Body of pancreas (tissue), 4 donors: ENCODE results near the gene TOP2A. TPM values are rescaled to one million over a fixed set of nuclear protein-coding genes. Genes with fewer than 3 reads are reported as not detected.
A peak's percentile ranks its signal among the peaks of the same experiment; 100 is the strongest.

ENCODE experiments used
- ATAC-seq: fragments of 150-250 bp; one replicate; pipeline ENCODE4 v1.9.1; 2016
- DNase-seq, 4 donors: peaks; one replicate each; pipeline ENCODE4 v3.0.0-alpha.2; 2019
- H3K27ac ChIP-seq, 4 donors: fragments of 200-600 bp; sonication (generic); 1 replicate in 3 of 4; 2 replicates in 1 of 4; pipeline versions ENCODE4 v1.5.1 to v1.6.1; 2016 to 2019; ENCODE audit warnings: mild to moderate bottlenecking in 1 of 4, mixed read lengths in 1 of 4, moderate library complexity in 1 of 4
- H3K27me3 ChIP-seq, 2 donors: fragments of 200-600 bp; sonication (generic); one replicate each; pipeline ENCODE4 v1.6.0; 2016; ENCODE audit warnings: mild to moderate bottlenecking in 1 of 2
- H3K36me3 ChIP-seq, 2 donors: fragments of 200-600 bp; sonication (generic); replicated peaks in 1 of 2; 2 replicates each; pipeline ENCODE4 v1.5.1; 2016; ENCODE audit warnings: low read depth in 2 of 2; ENCODE audit not compliant: insufficient read depth in 1 of 2
- H3K4me1 ChIP-seq: fragments of 200-600 bp; sonication (generic); one replicate; pipeline ENCODE4 v1.6.0; 2016
- H3K4me3 ChIP-seq, 2 donors: fragments of 200-600 bp; sonication (generic); 1 replicate in 1 of 2; 2 replicates in 1 of 2; pipeline ENCODE4 v1.5.1; 2016 to 2019
- H3K9me3 ChIP-seq, 3 donors: fragments of 200-600 bp; sonication (generic); 1 replicate in 2 of 3; 2 replicates in 1 of 3; pipeline ENCODE4 v1.5.1; 2016
- CTCF ChIP-seq, 7 experiments: fragments of 450-650 bp in 4 of 7; fragments of 200-600 bp in 3 of 7; sonication (generic) in 3 of 7; IDR thresholded peaks; one replicate each; pipeline ENCODE4 v1.5.1; 2016 to 2019; ENCODE audit warnings: antibody characterized with exemption in 7 of 7
- POLR2A ChIP-seq, 3 donors: fragments of 450-650 bp; IDR thresholded peaks; one replicate each; pipeline ENCODE4 v1.6.1; 2016; ENCODE audit warnings: antibody characterized with exemption in 3 of 3, mild to moderate bottlenecking in 2 of 3
- WGBS, 2 donors: methylation state at CpG; one replicate each; pipeline ENCODE4 v1.1.5; 2017; 5-methylcytosine and 5-hydroxymethylcytosine counted together
- intact Hi-C: fragments of 100-400 bp; cut with DNase I; formaldehyde crosslinking; loops from one replicate; pipeline ENCODE4 v1.15.1; 2023
- total RNA-seq, 2 donors: library from RNA; depleted of rRNA; stranded (reverse); fragments of >200 nt; gene quantifications; one replicate each; pipeline ENCODE4 v1.1.0, GENCODE V29; 2016

The TOP2A gene
- total RNA-seq, 2 donors from 2014 or later: 0.33 TPM; not detected in 1

DNA sequence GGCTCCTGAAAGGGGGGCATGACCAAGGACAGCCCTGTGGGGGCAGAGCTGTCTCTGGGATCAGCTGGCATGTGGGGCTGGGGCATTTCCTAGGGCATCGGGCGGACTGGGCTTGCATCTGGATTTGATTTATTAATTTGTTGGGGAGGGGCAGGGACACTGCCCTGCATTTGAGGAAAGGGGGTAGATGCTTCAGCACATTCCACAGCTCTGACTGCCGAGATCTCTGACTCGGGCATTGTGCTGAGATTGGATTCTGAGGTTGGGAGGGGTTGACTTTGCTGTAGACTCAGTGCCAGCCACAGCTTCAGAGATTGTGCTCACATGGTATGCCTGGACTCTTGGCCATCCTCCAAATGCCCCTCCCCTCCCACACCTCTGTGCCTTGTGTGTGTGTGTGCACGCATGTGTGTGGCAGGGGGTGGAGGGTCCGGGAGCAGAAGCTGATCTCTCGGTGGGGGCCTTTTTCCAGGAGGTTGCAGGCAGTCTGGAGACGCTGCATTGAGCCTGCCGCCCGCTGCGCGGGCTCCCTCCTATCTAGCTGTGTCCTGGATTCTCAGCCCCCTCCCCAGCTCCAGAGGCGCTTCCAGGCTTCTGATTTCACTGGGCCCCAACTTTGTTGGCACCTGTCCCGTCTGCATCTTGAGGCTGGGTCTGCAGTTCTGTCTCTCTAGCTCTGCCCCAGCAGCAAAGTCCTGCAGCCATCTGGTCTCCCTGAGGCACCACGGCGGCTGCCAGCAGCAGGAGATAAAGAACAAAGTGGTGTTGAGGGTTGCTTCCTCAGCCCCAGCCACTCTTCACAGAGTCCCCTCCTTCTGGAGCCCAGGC is 40.5 kb upstream of the TOP2A start:
- Histone ChIP-seq H3K4me3 (no peak overlapping the region), H3K27me3 (no peaks in the 10 kb centered on the region), H3K27ac (peak overlapping the region in 2 of 4 donors; percentile 2 to 17), H3K9me3 (no peaks in the 10 kb centered on the region), H3K4me1 (peaks cover 22% of the 10 kb centered on the region), H3K36me3 (no peaks in the 10 kb centered on the region)
- 32 to 33% methylated on average over 6 to 16 of the region's 16 CpGs for WGBS, 2 donors
- peak in 3 of 4 donors; percentile 36 to 66 (median 44) for DNase-seq
- no peak for TF ChIP-seq POLR2A (IDR thresholded peaks at IDR 0.05)
- no peak for TF ChIP-seq CTCF (IDR thresholded peaks at IDR 0.05)
- intact Hi-C loops: no loop called here
- ATAC-seq: peak; percentile 58

DNA sequence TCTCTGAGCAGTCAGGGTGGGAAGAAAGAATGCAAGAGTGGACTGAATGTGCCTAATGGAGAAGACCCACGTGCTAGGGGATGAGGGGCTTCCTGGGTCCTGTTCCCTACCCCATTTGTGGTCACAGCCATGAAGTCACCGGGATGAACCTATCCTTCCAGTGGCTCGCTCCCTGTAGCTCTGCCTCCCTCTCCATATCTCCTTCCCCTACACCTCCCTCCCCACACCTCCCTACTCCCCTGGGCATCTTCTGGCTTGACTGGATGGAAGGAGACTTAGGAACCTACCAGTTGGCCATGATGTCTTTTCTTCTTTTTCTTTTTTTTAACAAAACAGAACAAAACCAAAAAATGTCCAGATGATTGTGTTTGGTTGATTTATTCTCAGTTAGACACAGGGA is 39.7 kb upstream of the TOP2A start:
- no peak overlapping the region for H3K4me3 ChIP-seq
- peak overlapping the region in 1 of 4 donors; percentile 11 for H3K27ac ChIP-seq
- no peak for ATAC-seq
- TF ChIP-seq CTCF (IDR thresholded peaks at IDR 0.05) (no peak), POLR2A (IDR thresholded peaks at IDR 0.05) (no peak)
- H3K27me3 ChIP-seq: no peaks in the 10 kb centered on the region
- peaks cover 22% of the 10 kb centered on the region for H3K4me1 ChIP-seq
- no peak for DNase-seq
- intact Hi-C loops: no loop called here
- 55 to 65% methylated on average over 3 of the region's 3 CpGs for WGBS, 2 donors
- H3K9me3 ChIP-seq: no peaks in the 10 kb centered on the region
- H3K36me3 ChIP-seq: no peaks in the 10 kb centered on the region

- ATAC-seq (no peak), DNase-seq (no peak)
- no peak for TF ChIP-seq CTCF (IDR thresholded peaks at IDR 0.05)
- TF ChIP-seq POLR2A (IDR thresholded peaks at IDR 0.05): no peak
- Histone ChIP-seq H3K4me1 (peaks cover 22% of the 10 kb centered on the region), H3K4me3 (no peak overlapping the region), H3K9me3 (no peaks in the 10 kb centered on the region), H3K27me3 (no peaks in the 10 kb centered on the region), H3K27ac (peak overlapping the region in 1 of 4 donors; percentile 11), H3K36me3 (no peaks in the 10 kb centered on the region)
- intact Hi-C loops: no loop called here
- 74 to 81% methylated on average over 6 to 16 of the region's 16 CpGs for WGBS, 2 donors
These were observed 38.8 kb upstream of the TOP2A start for GRCh38 chr17:40456396-40456951.

GRCh38 chr17:40454613-40454995 is 36.9 kb upstream of the TOP2A start:
- intact Hi-C loops: no loop called here
- no peak for DNase-seq
- Histone ChIP-seq H3K4me3 (no peak overlapping the region), H3K9me3 (no peaks in the 10 kb centered on the region), H3K36me3 (no peaks in the 10 kb centered on the region), H3K27ac (no peak overlapping the region), H3K4me1 (peaks cover 30% of the 10 kb centered on the region), H3K27me3 (no peaks in the 10 kb centered on the region)
- no peak for TF ChIP-seq CTCF (IDR thresholded peaks at IDR 0.05)
- TF ChIP-seq POLR2A (IDR thresholded peaks at IDR 0.05): no peak
- WGBS, 2 donors: 65 to 80% methylated on average over 2 of the region's 2 CpGs
- ATAC-seq: no peak
